SK-N-SH (cell line): ENCODE data around the gene CLEC18A. TPM values are rescaled to one million over a fixed set of nuclear protein-coding genes. Genes with fewer than 3 reads are reported as not detected.

Experiments
- CTCF ChIA-PET: fragments of 300-600, 350-600 bp; formaldehyde crosslinking; extraction: SDS; loops from one replicate; lab custom pipeline; 2021; lab: Yijun Ruan, JAX
- POLR2A ChIA-PET: fragments of 350-600 bp; sonication (Branson Sonifier 250); formaldehyde crosslinking; extraction: SDS; loops from one replicate; lab custom pipeline; 2020; ENCODE audit warnings: antibody characterized with exemption, inconsistent platforms; lab: Yijun Ruan, JAX
- DNase-seq: peaks from one replicate; pipeline ENCODE4 v3.0.0; 2012
- H2AFZ ChIP-seq: fragments of 200-600 bp; sonication (generic); 2 replicates; pipeline ENCODE4 v1.8.1; 2016; ENCODE audit warnings: antibody characterized with exemption, mild to moderate bottlenecking, low read depth
- H3F3A ChIP-seq: fragments of 200-600 bp; sonication (generic); replicated peaks from 2 replicates; pipeline ENCODE3; 2016; ENCODE audit warnings: antibody characterized with exemption, mild to moderate bottlenecking; ENCODE audit not compliant: insufficient read depth
- H3K27ac ChIP-seq, 2 experiments: fragments of 200-500 bp in 1 of 2; fragments of 200-600 bp in 1 of 2; sonication (Bioruptor generic) in 1 of 2; sonication (generic), shearing (Covaris generic) in 1 of 2; 2 replicates each; pipeline versions ENCODE4 v1.5.1 to v1.6.1; 2014 to 2016; ENCODE audit warnings: low read depth in 2 of 2, inconsistent platforms in 1 of 2, low read length in 1 of 2, mild to moderate bottlenecking in 1 of 2, mixed read lengths in 1 of 2
- H3K27me3 ChIP-seq: fragments of 200-600 bp; sonication (generic), shearing (Covaris generic); 2 replicates; pipeline ENCODE4 v1.6.1; 2016; ENCODE audit warnings: mixed run types; ENCODE audit not compliant: insufficient read depth
- H3K36me3 ChIP-seq, 2 experiments: fragments of 200-500 bp in 1 of 2; fragments of 200-600 bp in 1 of 2; sonication (Bioruptor generic) in 1 of 2; sonication (generic) in 1 of 2; replicated peaks in 1 of 2; 2 replicates each; pipeline versions ENCODE3 to v1.5.1; 2014 to 2016; ENCODE audit warnings: low read length in 1 of 2, mild to moderate bottlenecking in 1 of 2; ENCODE audit not compliant: insufficient read depth in 2 of 2, control insufficient read depth in 1 of 2
- H3K4me1 ChIP-seq, 2 experiments: fragments of 200-500 bp in 1 of 2; fragments of 200-600 bp in 1 of 2; sonication (Bioruptor generic) in 1 of 2; sonication (generic), shearing (Covaris generic) in 1 of 2; 2 replicates each; pipeline versions ENCODE4 v1.5.1 to v1.6.1; 2014 to 2016; ENCODE audit warnings: low read depth in 1 of 2, low read length in 1 of 2, mixed run types in 1 of 2; ENCODE audit not compliant: insufficient read depth in 2 of 2, control insufficient read depth in 1 of 2
- H3K4me2 ChIP-seq: fragments of 200-600 bp; sonication (generic), shearing (Covaris generic); 2 replicates; pipeline ENCODE4 v1.6.1; 2017; ENCODE audit warnings: mixed run types
- H3K4me3 ChIP-seq, 2 experiments: fragments of 200-500 bp in 1 of 2; fragments of 200-600 bp in 1 of 2; sonication (Bioruptor generic) in 1 of 2; sonication (generic), shearing (Covaris generic) in 1 of 2; 2 replicates each; pipeline versions ENCODE4 v1.5.1 to v1.8.1; 2014 to 2016; ENCODE audit warnings: low read depth in 2 of 2, inconsistent platforms in 1 of 2, low read length in 1 of 2, mild to moderate bottlenecking in 1 of 2, mixed read lengths in 1 of 2, moderate library complexity in 1 of 2
- H3K79me2 ChIP-seq: fragments of 200-600 bp; sonication (generic); 2 replicates; pipeline ENCODE4 v1.8.1; 2017; ENCODE audit warnings: mild to moderate bottlenecking; ENCODE audit not compliant: insufficient read depth
- H3K9ac ChIP-seq: fragments of 200-600 bp; sonication (generic); 2 replicates; pipeline ENCODE4 v1.6.1; 2017; ENCODE audit warnings: mixed run types
- H3K9me2 ChIP-seq: fragments of 200-600 bp; sonication (generic); 2 replicates; pipeline ENCODE4 v1.6.1; 2017; ENCODE audit warnings: mixed run types
- H3K9me3 ChIP-seq: fragments of 200-600 bp; sonication (generic); 2 replicates; pipeline ENCODE4 v1.6.1; 2017; ENCODE audit warnings: mixed run types, mild to moderate bottlenecking, moderate library complexity
- H4K20me1 ChIP-seq: fragments of 200-600 bp; sonication (generic); 2 replicates; pipeline ENCODE4 v1.6.1; 2017; ENCODE audit warnings: mild to moderate bottlenecking, mixed run types; ENCODE audit not compliant: insufficient read depth
- FOSL2 ChIP-seq: IDR thresholded peaks from 2 replicates; pipeline ENCODE4 v1.4.0; 2012; ENCODE audit warnings: low read depth, mild to moderate bottlenecking, moderate library complexity, borderline replicate concordance
- GABPA ChIP-seq: IDR thresholded peaks from 2 replicates; pipeline ENCODE4 v1.4.0; 2012; ENCODE audit warnings: low read depth, mild to moderate bottlenecking
- IRF3 ChIP-seq: fragments of 150-350 bp; IDR thresholded peaks from 2 replicates; pipeline ENCODE4 v1.6.1; 2016; ENCODE audit warnings: mild to moderate bottlenecking, low read depth, low read length
- MEF2A ChIP-seq: IDR thresholded peaks from 2 replicates; pipeline ENCODE4 v1.4.0; 2012; ENCODE audit warnings: low read depth, borderline replicate concordance
- PBX3 ChIP-seq: IDR thresholded peaks from 2 replicates; pipeline ENCODE4; 2012
- REST ChIP-seq: IDR thresholded peaks from 2 replicates; pipeline ENCODE4 v1.6.1; 2012; ENCODE audit warnings: mild to moderate bottlenecking, low read depth, low read length, moderate library complexity
- TEAD4 ChIP-seq: IDR thresholded peaks from 2 replicates; pipeline ENCODE4 v1.4.0; 2012; ENCODE audit warnings: mild to moderate bottlenecking, borderline replicate concordance; ENCODE audit not compliant: insufficient read depth
- ZBTB33 ChIP-seq: IDR thresholded peaks from 2 replicates; pipeline ENCODE4 v1.4.0; 2012; ENCODE audit warnings: low read depth, borderline replicate concordance
- WGBS: methylation state at CpG from one replicate; pipeline ENCODE4 v1.1.6; 2017; ENCODE audit warnings: low lambda C conversion rate; 5-methylcytosine and 5-hydroxymethylcytosine counted together
- polyA plus RNA-seq, 3 experiments: library from polyadenylated mRNA; depleted of rRNA; stranded (reverse); fragments of >200 nt; gene quantifications; 2 replicates each; pipeline ENCODE4 v1.2.3, GENCODE V29; 2012

The CLEC18A gene
- polyA plus RNA-seq, 1 of the 3 experiments (the other 2 are of a cell fraction), result 0.20 TPM

GRCh38 chr16:69922200-69922599, 28.9 kb upstream of the CLEC18A start:
- H3K9me3 ChIP-seq, result no peaks in the 10 kb centered on the region
- no peaks in the 10 kb centered on the region for H3K36me3 ChIP-seq
- H4K20me1 ChIP-seq, result no peaks in the 10 kb centered on the region
- H3F3A ChIP-seq, result peaks cover 6% of the 10 kb centered on the region
- H3K4me3 ChIP-seq, result no peak overlapping the region
- no peak overlapping the region for H2AFZ ChIP-seq
- no peak for DNase-seq
- no peaks in the 10 kb centered on the region for H3K27me3 ChIP-seq
- ChIA-PET CTCF (interaction anchor here (0.7 to 1.0 kb wide), 2 partner anchors 9 to 125 kb away, joined by 3 to 4 read pairs; no protein-coding TSS in a partner anchor), POLR2A (no interaction called here)
- TF ChIP-seq TEAD4, result no peak
- TF ChIP-seq FOSL2, result no peak
- TF ChIP-seq ZBTB33, result no peak
- TF ChIP-seq PBX3, result no peak
- no peak for TF ChIP-seq MEF2A
- no peak for TF ChIP-seq REST
- no peak overlapping the region for H3K4me2 ChIP-seq
- 93% methylated on average over 6 of the region's 6 CpGs for WGBS
- H3K9me2 ChIP-seq, result no peaks in the 10 kb centered on the region
- H3K9ac ChIP-seq, result no peak overlapping the region
- H3K4me1 ChIP-seq, result peaks cover 0 to 5% of the 10 kb centered on the region in 2 experiments; a peak in 2 of 4 replicates
- H3K27ac ChIP-seq, result no peak overlapping the region
- no peaks in the 10 kb centered on the region for H3K79me2 ChIP-seq

GRCh38 chr16:69924041-69924775, 26.9 kb upstream of the CLEC18A start:
- H3K4me1 ChIP-seq, result no peaks in the 10 kb centered on the region; a peak in 1 of 4 replicates
- ChIA-PET CTCF (interaction anchor here (0.6 kb wide), 1 partner anchor 535 kb away, joined by 3 read pairs; no protein-coding TSS in a partner anchor), POLR2A (no interaction called here)
- no peak overlapping the region for H3K9ac ChIP-seq
- no peak for DNase-seq
- no peak overlapping the region for H3K27ac ChIP-seq
- H4K20me1 ChIP-seq, result no peaks in the 10 kb centered on the region
- no peak for TF ChIP-seq GABPA
- no peak for TF ChIP-seq IRF3
- no peaks in the 10 kb centered on the region for H3K9me2 ChIP-seq
- H3K9me3 ChIP-seq, result no peaks in the 10 kb centered on the region
- H3K4me3 ChIP-seq, result no peak overlapping the region
- WGBS, result 90% methylated on average over 11 of the region's 11 CpGs
- no peaks in the 10 kb centered on the region for H3K36me3 ChIP-seq
- H3K79me2 ChIP-seq, result no peaks in the 10 kb centered on the region
- no peak overlapping the region for H3K4me2 ChIP-seq
- H3F3A ChIP-seq, result no peaks in the 10 kb centered on the region
- H3K27me3 ChIP-seq, result no peaks in the 10 kb centered on the region
- H2AFZ ChIP-seq, result no peak overlapping the region
